GM12878 (cell line): ENCODE measurements around the gene PHACTR1. TPM values are rescaled to one million over a fixed set of nuclear protein-coding genes. Genes with fewer than 3 reads are reported as not detected.

Experiments used
- ATAC-seq: fragments of 200-7000 bp; cut with Tn5 transposase; 3 replicates; pipeline ENCODE4 v1.9.1; 2020; ENCODE audit warnings: mild to moderate bottlenecking, moderate library complexity
- BruUV-seq: library from RNA; stranded (reverse); fragments of 400-500 nt; replicated peaks from 2 replicates; lab custom pipeline; 2021; lab: Mats Ljungman, UMichigan
- CTCF ChIA-PET: fragments of 300-600 bp; sonication (Branson Sonifier 250); formaldehyde crosslinking; extraction: SDS; loops from one replicate; lab custom pipeline; 2021; ENCODE audit warnings: inconsistent platforms; lab: Yijun Ruan, JAX
- POLR2A ChIA-PET: fragments of 350-600 bp; formaldehyde crosslinking; extraction: SDS; loops from one replicate; lab custom pipeline; 2021; ENCODE audit warnings: inconsistent platforms; lab: Charles Lee
- RAD21 ChIA-PET: fragments of 300-600 bp; sonication (Branson Sonifier 250); formaldehyde crosslinking; loops from one replicate; lab custom pipeline; 2023; ENCODE audit warnings: antibody characterized with exemption; ENCODE audit not compliant: unreplicated experiment; lab: Charles Lee
- SMC1A ChIA-PET: fragments of 300-600 bp; sonication (Branson Sonifier 250); formaldehyde crosslinking; loops from one replicate; lab custom pipeline; 2023; ENCODE audit not compliant: unreplicated experiment, uncharacterized antibody; lab: Charles Lee
- DNase-seq: peaks from one replicate; pipeline ENCODE4 v3.0.0-alpha.2; 2011; ENCODE audit warnings: low read depth, low spot score
- FAIRE-seq: peaks from 3 replicates; lab custom pipeline; 2011; peaks lifted over from hg19 to GRCh38; lab: Jason Lieb, UNC
- H2AFZ ChIP-seq: 2 replicates; pipeline ENCODE4 v1.6.0; 2011; ENCODE audit warnings: low read depth, low read length, control low read depth; ENCODE audit not compliant: control insufficient read depth
- H3K27ac ChIP-seq: 2 replicates; pipeline ENCODE4 v1.5.1; 2011; ENCODE audit warnings: control low read depth; ENCODE audit not compliant: control insufficient read depth, insufficient read depth
- H3K27me3 ChIP-seq, 2 experiments: replicated peaks in 1 of 2; 2 replicates each; pipeline versions ENCODE4 v1.6.0 to v1.6.1; 2011; ENCODE audit warnings: low read length in 1 of 2; ENCODE audit not compliant: control insufficient read depth in 2 of 2, insufficient read depth in 2 of 2
- H3K36me3 ChIP-seq, 2 experiments: 2 replicates each; pipeline ENCODE4 v1.5.1; 2011; ENCODE audit warnings: low read length in 1 of 2; ENCODE audit not compliant: control insufficient read depth in 2 of 2, insufficient read depth in 2 of 2
- H3K4me1 ChIP-seq: 2 replicates; pipeline ENCODE4 v1.6.1; 2011; ENCODE audit warnings: mild to moderate bottlenecking, low read length, moderate library complexity, mixed read lengths; ENCODE audit not compliant: control insufficient read depth, insufficient read depth
- H3K4me2 ChIP-seq: 2 replicates; pipeline ENCODE4 v1.6.0; 2011; ENCODE audit warnings: control low read depth; ENCODE audit not compliant: control insufficient read depth, insufficient read depth
- H3K4me3 ChIP-seq: fragments of 200-600 bp; sonication (generic); 2 replicates; pipeline ENCODE4 v1.5.1; 2016
- H3K79me2 ChIP-seq: 2 replicates; pipeline ENCODE4 v1.6.0; 2011; ENCODE audit warnings: low read length; ENCODE audit not compliant: control insufficient read depth, insufficient read depth
- H3K9ac ChIP-seq: 2 replicates; pipeline ENCODE4 v1.8.0; 2011; ENCODE audit warnings: low read length, control low read depth, mixed read lengths; ENCODE audit not compliant: control insufficient read depth, insufficient read depth
- H3K9me3 ChIP-seq: replicated peaks from 3 replicates; pipeline ENCODE4 v1.5.1; 2011; ENCODE audit warnings: mild to moderate bottlenecking, low read length; ENCODE audit not compliant: control insufficient read depth, insufficient read depth
- H4K20me1 ChIP-seq: 2 replicates; pipeline ENCODE4 v1.6.0; 2011; ENCODE audit not compliant: control insufficient read depth, insufficient read depth
- IRF5 ChIP-seq: fragments of 450-650 bp; IDR thresholded peaks from 2 replicates; pipeline ENCODE4 v1.6.1; 2017; ENCODE audit warnings: borderline replicate concordance
- MEF2B ChIP-seq: fragments of 450-650 bp; IDR thresholded peaks from 2 replicates; pipeline ENCODE4 v1.6.1; 2018; ENCODE audit warnings: mild to moderate bottlenecking, moderate library complexity; ENCODE audit not compliant: partially characterized antibody, poor library complexity, severe bottlenecking
- MTA2 ChIP-seq: fragments of 450-650 bp; IDR thresholded peaks from 2 replicates; pipeline ENCODE4 v1.6.1; 2016; ENCODE audit warnings: low read depth, mild to moderate bottlenecking, moderate library complexity
- MYC ChIP-seq: IDR thresholded peaks from 2 replicates; pipeline ENCODE4 v1.6.1; 2011; ENCODE audit warnings: mild to moderate bottlenecking, low read length, moderate library complexity, inconsistent platforms; ENCODE audit not compliant: insufficient read depth, insufficient replicate concordance, insufficient read length, severe bottlenecking
- NR2F1 ChIP-seq: fragments of 450-650 bp; conservative IDR thresholded peaks from 2 replicates; pipeline ENCODE4 v1.6.1; 2017; ENCODE audit warnings: mild to moderate bottlenecking
- SMAD1 ChIP-seq: fragments of 450-650 bp; IDR thresholded peaks from 2 replicates; pipeline ENCODE4 v1.6.1; 2018; ENCODE audit warnings: mild to moderate bottlenecking, low read depth; ENCODE audit not compliant: partially characterized antibody
- ZSCAN29 ChIP-seq: fragments of 450-650 bp; IDR thresholded peaks from 2 replicates; pipeline ENCODE4 v1.6.1; 2017; ENCODE audit warnings: mild to moderate bottlenecking, moderate library complexity
- WGBS: methylation state at CpG from one replicate; pipeline ENCODE4 v1.1.6; 2016; ENCODE audit warnings: low lambda C conversion rate; ENCODE audit not compliant: insufficient replicate concordance, insufficient coverage; ENCODE audit errors: missing lambda C conversion rate; 5-methylcytosine and 5-hydroxymethylcytosine counted together
- in situ Hi-C: fragments of 300-500 bp; cut with MboI; formaldehyde crosslinking; loops from 9 replicates; pipeline ENCODE4 v1.14.3; 2018; ENCODE audit warnings: mixed read lengths
- intact Hi-C: fragments of 100-400 bp; cut with micrococcal nuclease; formaldehyde crosslinking; loops from one replicate; pipeline ENCODE4 v1.14.2; 2022; ENCODE audit not compliant: unreplicated experiment
- polyA plus RNA-seq, 11 experiments: library from polyadenylated mRNA; depleted of rRNA in 4 of 11; unstranded in 6 of 11; stranded (reverse) in 5 of 11; fragments of >200 nt; fragmentation: Nextera tagmentation in 4 of 11; fragmentation: Illumina TruSeq in 1 of 11; extraction: Ambion mirVana in 4 of 11; extraction: Trizol in 1 of 11; gene quantifications; 1 replicate in 1 of 11; 2 replicates in 10 of 11; pipeline versions ENCODE4 v1.2.1 to v1.2.3, GENCODE V29; 2011 to 2016; ENCODE audit warnings: inconsistent platforms in 2 of 11, missing spikeins in 2 of 11, low read depth in 1 of 11
- total RNA-seq, 4 experiments: library from RNA; depleted of rRNA in 3 of 4; stranded (reverse); fragments of >200 nt in 3 of 4; fragmentation: Illumina TruSeq in 1 of 4; extraction: Trizol in 1 of 4; gene quantifications; 2 replicates each; pipeline versions ENCODE4 v1.2.1 to v1.2.3, GENCODE V29; 2013 to 2021
- TF ChIP-seq, protein P1 (sequence below): fragments of 450-650 bp; IDR thresholded peaks from 2 replicates; pipeline ENCODE4 v1.6.1; 2014; ENCODE audit warnings: mild to moderate bottlenecking

Gene PHACTR1
- total and polyA plus RNA-seq, 10 of the 15 experiments (the other 5 are each of a cell fraction or from before 2014, with no cell fraction given): 34.2 to 94.6 (median 62.3) TPM

GRCh38 chr6:12804952-12805645 is 88.5 kb downstream of the PHACTR1 start:
- H3K9me3 ChIP-seq: no peaks in the 10 kb centered on the region
- RAD21 ChIA-PET: no interaction called here
- in situ Hi-C loops: no loop called here
- no peak overlapping the region for H2AFZ ChIP-seq
- no peaks in the 10 kb centered on the region for H3K27me3 ChIP-seq
- no TSS peak for BruUV-seq
- intact Hi-C loops: no loop called here
- no peaks in the 10 kb centered on the region for H3K79me2 ChIP-seq
- FAIRE-seq (no peak), ATAC-seq (no peak), DNase-seq (no peak)
- H3K27ac ChIP-seq: no peak overlapping the region
- no peaks in the 10 kb centered on the region for H4K20me1 ChIP-seq
- 19% methylated on average over 7 of the region's 7 CpGs for WGBS
- no peak overlapping the region for H3K4me2 ChIP-seq
- no peak overlapping the region for H3K4me3 ChIP-seq
- H3K9ac ChIP-seq: no peak overlapping the region
- POLR2A ChIA-PET: no interaction called here
- H3K36me3 ChIP-seq: no peaks in the 10 kb centered on the region
- CTCF ChIA-PET: interaction anchor here (1.2 kb wide), 1 partner anchor 168 kb away, joined by 3 read pairs; no protein-coding TSS in a partner anchor
- no peaks in the 10 kb centered on the region for H3K4me1 ChIP-seq
- SMC1A ChIA-PET: no interaction called here
- TF ChIP-seq MEF2B: no peak
- no peak for TF ChIP-seq MYC
- TF ChIP-seq, protein P1, sequence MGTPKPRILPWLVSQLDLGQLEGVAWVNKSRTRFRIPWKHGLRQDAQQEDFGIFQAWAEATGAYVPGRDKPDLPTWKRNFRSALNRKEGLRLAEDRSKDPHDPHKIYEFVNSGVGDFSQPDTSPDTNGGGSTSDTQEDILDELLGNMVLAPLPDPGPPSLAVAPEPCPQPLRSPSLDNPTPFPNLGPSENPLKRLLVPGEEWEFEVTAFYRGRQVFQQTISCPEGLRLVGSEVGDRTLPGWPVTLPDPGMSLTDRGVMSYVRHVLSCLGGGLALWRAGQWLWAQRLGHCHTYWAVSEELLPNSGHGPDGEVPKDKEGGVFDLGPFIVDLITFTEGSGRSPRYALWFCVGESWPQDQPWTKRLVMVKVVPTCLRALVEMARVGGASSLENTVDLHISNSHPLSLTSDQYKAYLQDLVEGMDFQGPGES: no peak
- TF ChIP-seq IRF5: no peak
- TF ChIP-seq MTA2: no peak
- TF ChIP-seq ZSCAN29: no peak
- no peak for TF ChIP-seq SMAD1
- TF ChIP-seq NR2F1: no peak
- TF ChIP-seq, all 136 proteins: peak for 0
